GM18951 (cell line): ENCODE data around the gene RSRC1.
"Not testable (repeated sequence)": the region's sequence is repeated elsewhere in the genome, so short reads cannot be mapped to it uniquely, and the experiment has no call there.

Experiments used
- POLR2A ChIP-seq: IDR thresholded peaks from 4 replicates; pipeline ENCODE4 v1.6.1; 2011; ENCODE audit warnings: mild to moderate bottlenecking; ENCODE audit not compliant: insufficient read length, insufficient read depth; ENCODE audit errors: extremely low read depth
- in situ Hi-C: fragments of 300-500 bp; cut with MboI; formaldehyde crosslinking; loops from one replicate; pipeline ENCODE4 v1.12.0; 2022; ENCODE audit warnings: low sequenced_read_pairs, mixed read lengths, inconsistent platforms; ENCODE audit not compliant: unreplicated experiment

The RSRC1 gene

GRCh38 chr3:158313338-158313927 lies 203.5 kb downstream of the RSRC1 start:
- TF ChIP-seq POLR2A = no peak

GRCh38 chr3:158314426-158315357 lies 204.8 kb downstream of the RSRC1 start:
- no peak for TF ChIP-seq POLR2A
- in situ Hi-C loops = loop anchor here (25.0 kb wide), 1 partner anchor 452 kb away; no protein-coding TSS in a partner anchor

More at GRCh38 chr3:158313338-158313927, 203.5 kb downstream of the RSRC1 start:
- in situ Hi-C loops = loop anchor here (25.0 kb wide), 1 partner anchor 451 kb away; no protein-coding TSS in a partner anchor

GRCh38 chr3:158329696-158330441 lies 220.0 kb downstream of the RSRC1 start:
- in situ Hi-C loops = not testable (repeated sequence)

- in situ Hi-C loops = no loop called here
- no peak for TF ChIP-seq POLR2A
Observed at GRCh38 chr3:158330870-158331269, 221.0 kb downstream of the RSRC1 start.

GRCh38 chr3:158333736-158334135 lies 223.8 kb downstream of the RSRC1 start:
- TF ChIP-seq POLR2A = no peak
- in situ Hi-C loops = no loop called here

GRCh38 chr3:158337110-158337509 lies 227.2 kb downstream of the RSRC1 start:
- no peak for TF ChIP-seq POLR2A
- in situ Hi-C loops = no loop called here

- in situ Hi-C loops = no loop called here
- TF ChIP-seq POLR2A = no peak
Observed at GRCh38 chr3:158339638-158340037, 229.7 kb downstream of the RSRC1 start.

- in situ Hi-C loops = not testable (repeated sequence)
Observed at GRCh38 chr3:158340951-158341350, 231.1 kb downstream of the RSRC1 start.

GRCh38 chr3:158347966-158348365 lies 238.1 kb downstream of the RSRC1 start:
- no peak for TF ChIP-seq POLR2A
- in situ Hi-C loops = no loop called here

GRCh38 chr3:158350971-158351370 lies 241.1 kb downstream of the RSRC1 start:
- no peak for TF ChIP-seq POLR2A
- in situ Hi-C loops = no loop called here

GRCh38 chr3:158352551-158352950 lies 242.7 kb downstream of the RSRC1 start:
- no peak for TF ChIP-seq POLR2A
- in situ Hi-C loops = no loop called here

- TF ChIP-seq POLR2A = no peak
- in situ Hi-C loops = no loop called here
Observed at GRCh38 chr3:158354713-158355112, 244.8 kb downstream of the RSRC1 start.
